ENCODE data around the gene DIP2A. TPM values are rescaled to one million over a fixed set of nuclear protein-coding genes. Genes with fewer than 3 reads are reported as not detected.

Gene DIP2A
- total and polyA plus RNA-seq, 7 donors, result 9.0 to 49.3 (median 25.0) TPM

DNA sequence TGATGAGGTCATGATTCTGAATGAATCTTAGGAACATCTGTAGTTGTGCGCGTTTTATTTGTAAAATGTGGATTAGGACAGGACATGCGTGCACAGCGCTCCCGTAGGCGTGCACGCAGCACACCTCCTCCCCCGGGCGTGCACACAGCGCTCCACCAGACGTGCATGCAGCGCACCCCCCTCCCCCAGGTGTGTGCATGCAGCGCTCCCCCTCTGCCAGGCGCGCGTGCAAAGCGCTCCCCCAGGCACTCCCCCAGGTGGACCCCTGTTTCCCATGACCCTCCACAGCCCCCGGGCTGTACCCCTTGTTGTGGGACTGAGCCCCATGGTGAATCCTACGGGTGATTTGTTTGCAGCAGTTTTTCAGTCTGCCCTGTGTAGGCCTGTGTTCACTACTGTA, 84.6 kb downstream of the DIP2A start:
- H3K4me1 ChIP-seq, result no peaks in the 10 kb centered on the region
- TF ChIP-seq POLR2A (IDR thresholded peaks at IDR 0.05) (no peak), POLR2AphosphoS5 (IDR thresholded peaks at IDR 0.05) (no peak), EP300 (IDR thresholded peaks at IDR 0.05) (no peak)
- TF ChIP-seq, protein P1, sequence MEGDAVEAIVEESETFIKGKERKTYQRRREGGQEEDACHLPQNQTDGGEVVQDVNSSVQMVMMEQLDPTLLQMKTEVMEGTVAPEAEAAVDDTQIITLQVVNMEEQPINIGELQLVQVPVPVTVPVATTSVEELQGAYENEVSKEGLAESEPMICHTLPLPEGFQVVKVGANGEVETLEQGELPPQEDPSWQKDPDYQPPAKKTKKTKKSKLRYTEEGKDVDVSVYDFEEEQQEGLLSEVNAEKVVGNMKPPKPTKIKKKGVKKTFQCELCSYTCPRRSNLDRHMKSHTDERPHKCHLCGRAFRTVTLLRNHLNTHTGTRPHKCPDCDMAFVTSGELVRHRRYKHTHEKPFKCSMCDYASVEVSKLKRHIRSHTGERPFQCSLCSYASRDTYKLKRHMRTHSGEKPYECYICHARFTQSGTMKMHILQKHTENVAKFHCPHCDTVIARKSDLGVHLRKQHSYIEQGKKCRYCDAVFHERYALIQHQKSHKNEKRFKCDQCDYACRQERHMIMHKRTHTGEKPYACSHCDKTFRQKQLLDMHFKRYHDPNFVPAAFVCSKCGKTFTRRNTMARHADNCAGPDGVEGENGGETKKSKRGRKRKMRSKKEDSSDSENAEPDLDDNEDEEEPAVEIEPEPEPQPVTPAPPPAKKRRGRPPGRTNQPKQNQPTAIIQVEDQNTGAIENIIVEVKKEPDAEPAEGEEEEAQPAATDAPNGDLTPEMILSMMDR (IDR thresholded peaks at IDR 0.05), result no peak
- H3K36me3 ChIP-seq, result peaks cover 9 to 100% (median 58%) of the 10 kb centered on the region in 4 donors
- H3K4me3 ChIP-seq, result no peak overlapping the region
- no peaks in the 10 kb centered on the region for H3K9me3 ChIP-seq
- peak; percentile 40 for DNase-seq
- intact Hi-C loops (cut with DNase I), result no loop called here
- no peak overlapping the region for H3K27ac ChIP-seq
- WGBS, 2 donors, result 89 to 91% methylated on average over 19 of the region's 19 CpGs
- H3K27me3 ChIP-seq, result no peaks in the 10 kb centered on the region

DNA sequence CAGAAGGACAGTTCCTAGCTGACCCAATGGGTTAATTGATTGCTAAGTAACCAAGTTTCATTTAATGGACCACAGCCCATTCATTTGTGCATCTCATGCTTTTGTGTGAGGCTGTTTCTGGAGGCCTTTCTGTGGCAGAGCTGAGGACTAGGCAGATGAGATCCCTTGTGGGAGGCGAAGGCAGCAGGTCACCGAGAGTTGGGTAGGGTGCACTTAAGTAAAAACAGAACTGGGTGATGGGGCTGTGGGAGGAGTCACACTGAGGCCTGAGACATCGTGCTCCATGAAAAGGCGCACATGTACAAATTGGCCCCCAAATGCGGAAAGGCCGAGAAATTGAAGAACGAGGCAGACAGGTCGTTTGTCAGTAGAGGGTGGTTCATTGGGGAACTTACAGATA, 85.3 kb downstream of the DIP2A start:
- no peak for TF ChIP-seq EP300 (IDR thresholded peaks at IDR 0.05)
- TF ChIP-seq, protein P1 (IDR thresholded peaks at IDR 0.05), result no peak
- no peak for TF ChIP-seq POLR2AphosphoS5 (IDR thresholded peaks at IDR 0.05)
- no peak for TF ChIP-seq POLR2A (IDR thresholded peaks at IDR 0.05)
- DNase-seq, result peak; percentile 24
- no peaks in the 10 kb centered on the region for H3K4me1 ChIP-seq
- H3K4me3 ChIP-seq, result no peak overlapping the region
- H3K27ac ChIP-seq, result no peak overlapping the region
- H3K36me3 ChIP-seq, result peaks cover 9 to 98% (median 56%) of the 10 kb centered on the region in 4 donors
- H3K9me3 ChIP-seq, result no peaks in the 10 kb centered on the region
- WGBS, 2 donors, result 87 to 89% methylated on average over 8 of the region's 8 CpGs
- H3K27me3 ChIP-seq, result no peaks in the 10 kb centered on the region
- intact Hi-C loops (cut with DNase I), result no loop called here

DNA sequence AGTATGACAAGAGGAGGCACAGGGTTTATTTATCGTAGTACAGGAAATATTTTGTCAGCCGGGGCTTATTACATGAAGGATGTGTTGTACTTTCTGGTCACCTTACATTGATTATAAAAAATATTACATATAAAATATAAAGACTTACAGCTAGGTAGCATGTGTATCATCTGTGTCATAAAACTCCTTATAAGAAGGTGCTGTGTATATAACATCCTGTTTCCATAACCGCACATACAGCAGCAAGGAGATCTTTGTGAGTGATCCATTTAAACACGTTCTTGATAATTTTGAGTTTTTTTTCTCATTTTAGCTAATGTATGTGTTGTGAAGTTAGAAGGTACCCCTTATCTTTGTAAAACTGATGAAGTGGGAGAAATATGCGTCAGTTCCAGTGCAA, 86.1 kb downstream of the DIP2A start:
- intact Hi-C loops (cut with DNase I), result no loop called here
- DNase-seq, result no peak

DNA sequence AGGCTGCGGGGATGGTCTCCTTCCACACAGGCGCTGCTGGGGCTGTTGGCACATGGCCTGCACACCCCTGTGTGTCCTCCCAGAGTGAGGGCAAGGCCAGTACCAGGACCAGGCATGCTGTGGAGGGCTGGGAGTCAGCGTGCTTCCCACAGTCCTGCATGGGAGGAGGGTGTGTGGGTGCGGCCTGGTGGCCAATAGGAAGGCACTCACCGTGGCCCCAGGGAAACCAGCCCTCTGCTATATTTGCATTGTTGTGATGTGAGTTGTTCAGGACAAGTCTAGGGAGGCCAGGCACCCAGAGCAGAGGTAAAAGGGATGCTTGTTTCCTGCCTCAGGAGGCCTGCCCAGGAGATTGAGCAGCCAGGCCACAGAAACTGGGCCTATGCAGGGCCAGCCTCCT, 86.7 kb downstream of the DIP2A start:
- H3K36me3 ChIP-seq, result peaks cover 4 to 93% (median 47%) of the 10 kb centered on the region in 4 donors
- TF ChIP-seq POLR2AphosphoS5 (IDR thresholded peaks at IDR 0.05) (no peak), POLR2A (IDR thresholded peaks at IDR 0.05) (no peak), EP300 (IDR thresholded peaks at IDR 0.05) (no peak)
- TF ChIP-seq, protein P1 (IDR thresholded peaks at IDR 0.05), result no peak
- peak; percentile 34 for DNase-seq

More for the DNA sequence above, 86.1 kb downstream of the DIP2A start:
- no peaks in the 10 kb centered on the region for H3K27me3 ChIP-seq
- 80 to 92% methylated on average over 5 of the region's 5 CpGs for WGBS, 2 donors
- H3K27ac ChIP-seq, result no peak overlapping the region
- no peaks in the 10 kb centered on the region for H3K9me3 ChIP-seq
- no peak overlapping the region for H3K4me3 ChIP-seq
- TF ChIP-seq EP300 (IDR thresholded peaks at IDR 0.05) (no peak), POLR2A (IDR thresholded peaks at IDR 0.05) (no peak), POLR2AphosphoS5 (IDR thresholded peaks at IDR 0.05) (no peak)
- TF ChIP-seq, protein P1 (IDR thresholded peaks at IDR 0.05), result no peak
- H3K4me1 ChIP-seq, result no peaks in the 10 kb centered on the region
- peaks cover 5 to 93% (median 51%) of the 10 kb centered on the region in 4 donors for H3K36me3 ChIP-seq

DNA sequence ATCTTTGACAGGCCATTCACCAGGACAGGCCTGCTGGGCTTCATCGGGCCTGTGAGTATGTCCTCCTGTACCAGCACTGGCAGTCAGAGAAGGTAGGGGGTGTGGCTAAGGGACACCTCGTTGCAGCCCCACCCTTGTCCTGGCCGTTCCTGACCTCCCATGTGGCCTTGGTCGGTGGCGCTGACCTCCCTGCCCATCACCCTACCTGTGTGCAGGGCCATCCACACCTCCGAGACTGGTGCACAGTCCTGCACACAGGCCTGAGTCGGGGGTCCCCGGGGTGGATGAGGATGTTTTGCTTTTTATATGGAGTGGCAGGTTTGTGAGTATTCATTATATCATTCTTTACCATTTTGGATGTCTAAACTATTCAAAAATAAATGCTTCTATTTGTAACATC, 87.2 kb downstream of the DIP2A start:
- TF ChIP-seq EP300 (IDR thresholded peaks at IDR 0.05), result no peak
- no peak for TF ChIP-seq POLR2A (IDR thresholded peaks at IDR 0.05)
- TF ChIP-seq, protein P1 (IDR thresholded peaks at IDR 0.05), result no peak
- no peak for TF ChIP-seq POLR2AphosphoS5 (IDR thresholded peaks at IDR 0.05)
- H3K9me3 ChIP-seq, result no peaks in the 10 kb centered on the region
- H3K27ac ChIP-seq, result no peak overlapping the region
- WGBS, 2 donors, result 81 to 93% methylated on average over 8 of the region's 8 CpGs
- peaks cover 4 to 93% (median 49%) of the 10 kb centered on the region in 4 donors for H3K36me3 ChIP-seq
- intact Hi-C loops (cut with DNase I), result no loop called here
- H3K4me1 ChIP-seq, result no peaks in the 10 kb centered on the region
- H3K27me3 ChIP-seq, result no peaks in the 10 kb centered on the region
- DNase-seq, result peak; percentile 40
- H3K4me3 ChIP-seq, result no peak overlapping the region

More for the DNA sequence above, 86.7 kb downstream of the DIP2A start:
- WGBS, 2 donors, result 92 to 96% methylated on average over 5 of the region's 5 CpGs
- H3K4me1 ChIP-seq, result no peaks in the 10 kb centered on the region
- no peaks in the 10 kb centered on the region for H3K27me3 ChIP-seq
- H3K4me3 ChIP-seq, result no peak overlapping the region
- no peak overlapping the region for H3K27ac ChIP-seq
- intact Hi-C loops (cut with DNase I), result no loop called here
- H3K9me3 ChIP-seq, result no peaks in the 10 kb centered on the region
